Activated gamma-delta T cell treated with Interleukin-2 at 50 U/mL for 16 hours (primary cell): ENCODE measurements around the gene ASMTL.
"Not testable (repeated sequence)": the region's sequence is repeated elsewhere in the genome, so short reads cannot be mapped to it uniquely, and the experiment has no call there.

Experiments used
- DNase-seq: peaks from one replicate; pipeline ENCODE4 v3.0.0-alpha.2; 2020

The ASMTL gene

DNA sequence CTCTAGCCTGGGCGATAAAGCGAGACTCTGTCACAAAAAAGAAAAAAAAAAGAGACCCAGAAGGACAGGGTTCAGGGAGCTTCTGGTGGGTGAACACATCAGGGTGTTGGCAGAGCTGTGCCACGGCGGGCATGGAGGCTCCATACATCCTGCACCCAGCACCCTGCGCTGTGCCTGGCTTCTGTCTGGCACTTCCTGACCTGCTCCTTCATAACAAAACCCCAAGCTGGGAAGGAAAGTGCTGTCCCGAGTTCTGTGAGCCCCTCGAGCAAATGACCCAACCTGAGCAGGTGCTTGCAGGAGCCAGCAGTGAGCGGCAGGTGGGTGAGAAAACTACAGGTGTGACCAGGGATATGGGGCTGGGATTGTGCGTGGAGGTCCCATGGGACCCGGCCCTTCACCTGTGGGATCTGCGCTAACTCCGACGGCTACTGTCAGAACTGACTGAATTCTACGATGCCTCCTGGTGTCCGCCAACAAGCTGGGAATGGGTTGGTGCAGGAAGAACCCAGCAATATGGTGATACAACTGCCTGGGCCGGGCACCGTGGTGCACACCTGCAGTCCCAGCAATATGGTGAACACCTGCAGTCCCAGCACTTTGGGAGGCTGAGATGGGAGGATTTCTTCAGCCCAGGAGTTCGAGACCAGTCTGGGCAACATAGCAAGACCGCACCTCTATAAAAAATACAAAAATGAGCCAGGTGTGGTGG lies 18.9 kb downstream of the ASMTL start:
- no peak for DNase-seq

GRCh38 chrX:1430451-1430850 lies 22.3 kb downstream of the ASMTL start:
- DNase-seq = no peak

DNA sequence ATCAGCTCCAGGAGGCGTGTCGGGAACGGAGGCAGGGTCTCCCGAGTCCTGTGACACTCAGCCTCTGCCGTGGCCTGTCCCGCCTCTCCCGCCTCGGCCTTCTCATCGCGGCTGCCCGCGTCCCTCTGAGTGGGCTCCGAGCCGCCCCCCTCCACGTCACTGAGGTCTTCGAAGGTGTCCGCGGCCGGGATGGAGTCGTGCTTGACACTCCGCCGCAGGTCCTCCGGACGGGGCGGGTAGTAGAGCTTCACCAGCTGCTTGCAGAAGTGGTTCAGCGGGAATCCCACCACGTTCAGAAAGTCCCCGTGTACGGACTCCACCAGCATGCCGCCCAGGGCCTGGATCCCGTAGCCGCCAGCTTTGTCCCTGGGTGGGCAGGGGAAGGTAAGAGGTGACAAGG lies 25.0 kb downstream of the ASMTL start:
- DNase-seq = no peak

GRCh38 chrX:1426321-1426720 lies 26.4 kb downstream of the ASMTL start:
- not testable (repeated sequence) for DNase-seq

DNA sequence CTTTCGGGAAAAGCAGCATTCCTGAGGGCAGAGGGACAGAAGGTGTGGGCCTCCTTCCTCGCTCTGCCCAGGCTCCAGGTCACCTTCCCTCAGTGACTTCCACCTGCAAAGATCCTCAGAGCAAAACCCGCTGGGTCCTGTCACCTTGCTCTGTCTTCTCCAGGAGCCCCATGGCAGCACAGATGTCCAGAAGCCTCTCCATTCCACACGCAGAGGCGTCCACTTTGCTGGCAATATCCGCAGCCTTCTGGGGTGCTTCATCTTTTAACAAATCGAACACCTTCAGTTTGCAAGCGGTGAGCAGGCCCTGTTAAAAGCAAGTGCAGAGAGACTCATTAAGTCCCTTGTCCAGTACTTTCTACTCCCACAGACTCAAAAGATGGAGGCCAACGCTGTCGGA lies 27.3 kb downstream of the ASMTL start:
- DNase-seq = no peak

DNA sequence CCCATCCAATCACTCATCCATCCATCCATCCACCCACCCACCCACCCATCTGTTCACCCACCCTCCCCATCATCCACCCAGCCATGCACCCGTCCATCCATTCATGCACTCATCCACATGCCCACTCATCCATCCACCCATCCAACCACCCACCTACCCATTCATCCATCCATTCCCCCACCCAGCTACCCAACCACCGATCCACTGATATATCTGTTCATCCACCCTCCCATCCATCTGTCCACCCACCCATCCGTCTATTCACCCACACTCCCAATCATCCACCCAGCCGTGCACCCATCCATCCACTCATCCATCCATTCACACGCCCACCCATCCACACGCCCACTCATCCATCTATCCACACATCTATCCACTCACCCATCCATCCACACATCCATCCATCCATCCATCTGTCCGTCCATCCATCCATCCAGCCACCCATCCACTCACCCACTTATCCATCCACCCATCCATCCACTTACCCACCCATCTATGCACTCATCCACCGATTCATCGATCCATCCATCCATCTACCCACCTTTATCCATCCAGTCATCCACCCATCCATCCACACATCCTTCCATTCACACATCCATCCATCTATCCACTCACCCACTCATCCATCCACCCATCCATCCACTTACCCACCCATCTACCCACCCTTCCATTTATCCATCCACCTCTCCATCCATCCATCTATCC lies 28.4 kb downstream of the ASMTL start:
- no peak for DNase-seq

- no peak for DNase-seq
Measured at GRCh38 chrX:1423215-1423614, 29.5 kb downstream of the ASMTL start.

DNA sequence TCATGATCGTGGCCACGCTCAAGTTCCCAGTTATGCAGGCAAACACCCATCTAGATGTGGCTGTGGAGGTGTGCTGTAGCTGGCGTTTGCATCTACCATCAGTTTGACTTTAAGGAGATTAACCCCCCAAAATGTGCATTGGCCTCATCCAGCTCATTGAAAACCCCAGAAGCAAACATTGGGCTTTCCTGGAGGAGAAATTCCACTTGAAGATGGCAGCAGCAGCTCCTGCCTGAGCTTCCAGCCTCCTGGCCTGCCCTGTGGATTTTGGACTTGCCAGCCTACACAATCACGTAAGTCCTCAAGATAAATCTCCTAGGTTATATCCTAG lies 30.6 kb downstream of the ASMTL start:
- no peak for DNase-seq

GRCh38 chrX:1421433-1422134 lies 31.1 kb downstream of the ASMTL start:
- DNase-seq = no peak

GRCh38 chrX:1420371-1420770 lies 32.3 kb downstream of the ASMTL start:
- DNase-seq = no peak

DNA sequence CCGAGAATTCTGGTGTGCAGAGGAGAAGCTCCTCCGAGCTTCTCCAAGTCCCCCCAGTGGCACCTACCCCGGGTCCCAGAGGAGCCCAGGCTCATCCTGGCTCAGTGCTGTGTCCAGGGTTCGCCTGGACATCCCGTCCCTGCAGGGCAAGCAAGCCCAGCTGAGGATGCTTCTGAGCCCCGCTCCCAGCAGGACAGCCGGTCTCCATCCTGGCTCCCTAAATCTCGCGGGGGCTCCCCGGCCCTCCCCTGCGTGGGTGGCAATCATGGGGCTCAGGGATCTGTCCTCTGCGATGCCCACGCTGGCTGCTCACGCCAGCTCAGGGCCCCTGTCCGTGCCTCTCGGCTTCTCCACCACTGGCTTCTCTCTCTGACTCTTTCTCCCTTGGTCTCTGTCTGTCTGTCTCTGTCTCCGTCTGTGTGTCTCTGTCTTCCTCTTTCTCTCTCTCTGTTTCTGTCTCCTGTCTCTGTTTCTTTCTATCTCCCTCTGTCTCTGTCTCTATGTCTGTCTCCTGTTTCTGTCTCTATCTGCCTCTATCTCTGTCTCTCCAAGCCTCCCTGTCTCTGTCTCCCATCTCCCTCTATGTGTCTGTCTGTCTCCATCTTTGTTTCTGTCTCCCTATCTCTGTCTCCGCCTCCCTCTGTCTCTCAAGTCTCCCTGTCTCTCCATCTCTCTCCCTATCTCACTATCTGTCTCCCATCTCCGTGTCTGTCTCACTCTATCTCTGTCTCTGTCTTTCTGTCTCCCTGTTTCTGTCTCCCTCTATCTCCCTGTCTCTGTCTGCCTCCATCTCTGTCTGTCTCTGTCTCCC lies 33.0 kb downstream of the ASMTL start:
- DNase-seq = no peak

DNA sequence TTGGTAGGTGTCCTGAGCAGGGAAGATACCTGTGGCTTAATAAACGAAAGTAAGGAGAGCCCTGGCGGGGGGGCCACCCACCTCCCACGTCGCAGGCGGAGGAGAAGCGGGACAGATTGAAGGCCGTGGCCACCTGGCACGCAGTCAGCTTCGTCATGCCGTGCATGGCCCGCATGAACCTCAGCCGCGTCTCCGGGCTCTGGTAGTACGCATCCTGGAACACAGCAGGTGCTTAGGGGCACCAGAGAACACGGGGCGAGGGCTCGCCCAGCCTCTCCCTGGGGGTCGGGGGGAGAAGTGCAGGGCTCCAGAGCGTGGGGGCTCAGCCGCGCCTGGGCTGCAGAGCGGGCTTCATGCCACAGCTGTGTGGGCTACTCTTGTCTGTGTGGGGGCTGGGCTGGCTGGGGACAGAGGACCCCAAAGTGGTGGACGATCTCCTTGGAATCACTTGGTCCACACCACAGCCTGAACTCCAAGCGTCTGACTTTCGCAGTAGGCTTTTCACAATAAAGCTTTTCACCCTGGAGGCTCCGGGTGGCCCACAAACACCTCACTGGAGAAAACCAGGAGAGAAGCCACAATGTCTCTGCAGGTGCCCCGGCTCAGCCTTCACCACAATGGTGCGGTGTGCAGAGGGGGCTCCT lies 33.7 kb downstream of the ASMTL start:
- DNase-seq = no peak

DNA sequence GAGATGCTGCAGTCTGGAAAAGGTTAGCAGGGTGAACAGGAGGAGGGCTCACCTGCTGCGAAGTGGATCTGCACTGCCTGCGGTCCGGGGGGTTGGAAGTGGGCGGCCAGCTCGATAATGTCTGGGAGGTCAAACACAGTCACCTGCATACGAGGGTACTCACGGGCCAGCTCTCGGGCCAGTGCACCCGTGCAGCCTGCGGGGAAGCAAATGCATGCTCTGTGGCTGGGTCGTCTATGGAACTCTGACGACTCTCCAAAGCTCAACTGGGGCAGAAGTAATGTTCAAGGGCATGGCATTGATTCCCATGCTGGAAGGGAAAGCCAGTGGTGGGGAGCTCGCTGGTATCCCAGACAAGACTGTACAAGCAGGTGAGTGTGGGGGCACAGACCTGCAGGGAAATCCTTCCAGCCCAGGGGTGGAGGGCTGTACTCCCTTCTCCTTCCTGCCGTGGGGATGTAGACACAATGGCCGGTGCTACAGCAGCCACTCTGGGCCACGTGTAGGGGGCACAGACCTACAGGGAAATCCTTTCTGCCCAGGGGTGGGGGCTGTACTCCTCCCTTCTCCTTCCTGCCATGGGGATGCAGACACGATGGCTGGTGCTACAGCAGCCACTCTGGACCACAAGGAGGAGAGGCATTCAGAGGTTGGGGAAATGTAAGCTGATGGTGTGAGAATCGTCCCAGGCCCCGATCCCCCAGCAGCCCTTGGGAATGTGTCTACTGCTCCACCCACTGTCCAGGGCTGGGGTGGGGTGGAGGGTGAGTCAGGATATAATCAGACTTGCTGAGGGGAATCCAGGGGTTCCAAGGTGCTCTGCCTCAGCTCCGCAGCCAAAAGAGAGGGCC lies 34.6 kb downstream of the ASMTL start:
- DNase-seq = no peak

DNA sequence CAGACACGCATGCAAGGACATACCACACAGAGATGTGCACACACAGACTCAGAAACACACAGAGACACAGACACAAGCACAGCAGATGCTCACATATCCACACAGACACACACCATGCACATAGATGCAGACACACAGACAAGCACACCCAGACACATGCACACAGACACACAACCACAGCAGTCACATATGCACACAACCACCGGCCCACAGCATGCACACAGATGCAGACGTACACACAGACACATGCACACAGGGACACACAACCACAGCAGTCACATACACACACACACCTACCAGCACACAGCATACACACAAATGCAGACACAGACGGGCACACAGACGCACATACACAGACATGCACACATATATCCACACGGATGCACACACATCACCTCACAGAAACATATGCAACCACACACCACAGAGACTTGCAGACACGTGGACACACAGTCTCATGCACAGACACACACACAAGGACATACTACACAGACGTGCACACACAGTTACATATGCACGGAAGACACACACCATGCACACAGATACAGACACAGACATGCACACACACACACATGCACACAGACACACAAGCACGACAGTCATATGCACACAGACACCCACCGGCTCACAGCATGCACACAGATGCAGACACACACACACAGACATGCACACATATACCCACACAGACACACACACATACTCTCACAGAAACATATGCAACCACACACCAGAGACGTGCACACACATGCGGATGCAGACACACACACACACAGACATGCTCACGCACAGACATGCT lies 35.5 kb downstream of the ASMTL start:
- no peak for DNase-seq

GRCh38 chrX:1416327-1416784 lies 36.4 kb downstream of the ASMTL start:
- DNase-seq = no peak

- DNase-seq = no peak
Measured at GRCh38 chrX:1412551-1413161, 40.1 kb downstream of the ASMTL start.

DNA sequence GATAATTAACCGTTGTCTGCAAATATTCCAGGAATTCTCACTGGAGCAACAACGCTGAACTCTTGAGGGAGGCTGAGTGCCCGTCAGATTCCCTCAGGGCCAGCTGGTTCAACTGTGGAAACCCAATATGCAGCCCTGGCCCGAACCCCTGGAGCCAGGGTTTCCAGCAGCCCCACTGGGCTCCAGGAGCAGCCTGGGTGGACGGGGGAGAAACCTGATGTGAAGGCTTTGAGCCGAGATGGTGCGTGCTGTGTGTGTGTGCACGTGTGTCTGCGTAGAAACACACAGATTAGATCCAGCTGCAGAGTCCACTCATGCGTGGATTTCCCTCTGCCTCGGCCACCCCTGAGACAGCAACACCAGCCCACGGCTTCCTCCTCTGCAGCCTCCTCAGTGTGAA lies 41.4 kb downstream of the ASMTL start:
- no peak for DNase-seq

DNA sequence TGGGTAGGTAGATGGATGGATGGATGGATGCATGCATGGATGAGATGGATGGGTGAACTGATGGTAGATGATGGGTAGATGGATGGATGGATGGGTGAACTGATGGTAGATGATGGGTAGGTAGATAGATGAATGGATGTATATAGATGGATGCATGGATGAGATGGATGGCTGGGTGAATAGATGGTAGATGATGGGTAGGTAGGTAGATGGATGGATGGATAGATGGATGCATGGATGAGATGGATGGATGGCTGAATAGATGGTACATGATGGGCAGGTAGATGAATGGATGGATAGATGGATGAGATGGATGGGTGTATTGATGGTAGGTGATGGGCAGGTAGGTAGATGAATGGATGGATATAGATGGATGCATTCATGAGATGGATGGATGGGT lies 45.7 kb downstream of the ASMTL start:
- DNase-seq = no peak

DNA sequence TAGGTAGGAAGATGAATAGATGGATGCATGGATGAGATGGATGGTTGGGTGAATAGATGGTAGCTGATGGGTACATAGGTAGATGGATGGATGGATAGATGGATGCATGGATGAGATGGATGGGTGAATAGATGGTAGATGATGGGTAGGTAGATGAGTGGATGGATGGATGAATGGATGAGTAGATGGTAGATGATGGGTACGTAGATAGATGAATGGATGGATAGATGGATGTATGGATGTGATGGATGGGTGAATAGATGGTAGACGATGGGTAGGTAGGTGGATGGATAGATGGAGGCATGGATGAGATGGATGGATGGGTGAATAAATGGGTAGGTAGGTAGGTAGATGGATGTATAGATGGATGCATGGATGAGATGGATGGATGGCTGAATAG lies 46.9 kb downstream of the ASMTL start:
- not testable (repeated sequence) for DNase-seq

- not testable (repeated sequence) for DNase-seq
Measured at GRCh38 chrX:1403867-1404266, 48.8 kb downstream of the ASMTL start.
